Neural cell (in vitro differentiated cells): ENCODE measurements around the gene CUX1. TPM values are rescaled to one million over a fixed set of nuclear protein-coding genes. Genes with fewer than 3 reads are reported as not detected.

Experiments used
- H2AFZ ChIP-seq: fragments of 200-600, 300-800 bp; sonication (generic), shearing (Covaris generic); 2 replicates; pipeline ENCODE4 v1.6.0; 2014; ENCODE audit warnings: low read depth, mild to moderate bottlenecking, antibody characterized with exemption, low read length, moderate library complexity
- H3F3A ChIP-seq: fragments of 200-600 bp; shearing (Covaris generic); 2 replicates; pipeline ENCODE4 v1.6.1; 2016; ENCODE audit warnings: mild to moderate bottlenecking, moderate library complexity, mixed read lengths, antibody characterized with exemption, low read length; ENCODE audit not compliant: insufficient read depth, poor library complexity, severe bottlenecking
- H3K27ac ChIP-seq: fragments of 200-600, 300-800 bp; sonication (generic), shearing (Covaris generic); 2 replicates; pipeline ENCODE4 v1.5.1; 2014; ENCODE audit warnings: mild to moderate bottlenecking, low read length, moderate library complexity
- H3K27me3 ChIP-seq: fragments of 300-800, 200-600 bp; sonication (generic), shearing (Covaris generic); 2 replicates; pipeline ENCODE4 v1.6.0; 2014; ENCODE audit warnings: mild to moderate bottlenecking, low read depth, low read length, moderate library complexity; ENCODE audit not compliant: insufficient read depth
- H3K36me3 ChIP-seq: fragments of 300-800, 200-600 bp; sonication (generic), shearing (Covaris generic); 2 replicates; pipeline ENCODE4 v1.5.1; 2014; ENCODE audit warnings: mild to moderate bottlenecking, antibody characterized with exemption, low read length, moderate library complexity; ENCODE audit not compliant: insufficient read depth
- H3K4me2 ChIP-seq: fragments of 300-800, 200-600 bp; sonication (generic), shearing (Covaris generic); 2 replicates; pipeline ENCODE4 v1.6.0; 2014; ENCODE audit warnings: mild to moderate bottlenecking, low read length
- H3K4me3 ChIP-seq: fragments of 300-800, 200-600 bp; sonication (generic), shearing (Covaris generic); 2 replicates; pipeline ENCODE4 v1.5.1; 2014; ENCODE audit warnings: mild to moderate bottlenecking, low read length, moderate library complexity
- H3K79me2 ChIP-seq: fragments of 200-600 bp; shearing (Covaris generic); replicated peaks from 2 replicates; pipeline ENCODE4 v1.6.0; 2014; ENCODE audit warnings: mild to moderate bottlenecking, low read length, moderate library complexity; ENCODE audit not compliant: insufficient read depth
- H3K9ac ChIP-seq: fragments of 300-800, 200-600 bp; sonication (generic), shearing (Covaris generic); 2 replicates; pipeline ENCODE4 v1.6.1; 2016; ENCODE audit warnings: mild to moderate bottlenecking, low read length, mixed read lengths
- H3K9me2 ChIP-seq: fragments of 200-600 bp; shearing (Covaris generic); 2 replicates; pipeline ENCODE4 v1.6.1; 2016; ENCODE audit warnings: mild to moderate bottlenecking, low read length, mixed read lengths; ENCODE audit not compliant: insufficient read depth
- H3K9me3 ChIP-seq: fragments of 200-600, 300-800 bp; sonication (generic), shearing (Covaris generic); 2 replicates; pipeline ENCODE4 v1.6.1; 2016; ENCODE audit warnings: mild to moderate bottlenecking, mixed run types, low read length, moderate library complexity, mixed read lengths
- H4K20me1 ChIP-seq: fragments of 200-600 bp; shearing (Covaris generic); 2 replicates; pipeline ENCODE4 v1.6.1; 2016; ENCODE audit warnings: mild to moderate bottlenecking, mixed run types; ENCODE audit not compliant: insufficient read depth
- EP300 ChIP-seq: fragments of 450-650 bp; conservative IDR thresholded peaks from 2 replicates; pipeline ENCODE4 v1.6.1; 2014; ENCODE audit warnings: antibody characterized with exemption, mild to moderate bottlenecking, moderate library complexity; ENCODE audit not compliant: poor library complexity, severe bottlenecking
- EZH2 ChIP-seq: fragments of 200-600, 300-800 bp; shearing (Covaris generic), sonication (generic); IDR thresholded peaks from 2 replicates; pipeline ENCODE4 v1.6.1; 2014; ENCODE audit warnings: antibody characterized with exemption, low read length, borderline replicate concordance, mild to moderate bottlenecking; ENCODE audit not compliant: insufficient read depth, poor library complexity, severe bottlenecking
- MXI1 ChIP-seq: fragments of 450-650 bp; conservative IDR thresholded peaks from 2 replicates; pipeline ENCODE4 v1.6.1; 2014; ENCODE audit warnings: antibody characterized with exemption, mild to moderate bottlenecking; ENCODE audit not compliant: poor library complexity, severe bottlenecking
- POLR2AphosphoS5 ChIP-seq: IDR thresholded peaks from 2 replicates; pipeline ENCODE4 v1.6.1; 2012
- RAD21 ChIP-seq: fragments of 450-650 bp; conservative IDR thresholded peaks from 2 replicates; pipeline ENCODE4 v1.6.1; 2014; ENCODE audit warnings: antibody characterized with exemption, mild to moderate bottlenecking, moderate library complexity
- SMC3 ChIP-seq: fragments of 450-650 bp; conservative IDR thresholded peaks from 2 replicates; pipeline ENCODE4 v1.6.1; 2014; ENCODE audit warnings: antibody characterized with exemption, mild to moderate bottlenecking, moderate library complexity; ENCODE audit not compliant: poor library complexity
- TAF1 ChIP-seq: IDR thresholded peaks from 2 replicates; pipeline ENCODE4 v1.6.1; 2012; ENCODE audit warnings: low read depth
- polyA plus RNA-seq: library from polyadenylated mRNA; depleted of rRNA; stranded (reverse); fragments of >200 nt; gene quantifications from 2 replicates; pipeline ENCODE4 v1.2.3, GENCODE V29; 2014
- TF ChIP-seq, protein P1 (sequence below): fragments of 450-650 bp; IDR thresholded peaks from 2 replicates; pipeline ENCODE4 v1.5.1; 2014; ENCODE audit warnings: antibody characterized with exemption, mild to moderate bottlenecking, moderate library complexity; ENCODE audit not compliant: poor library complexity, severe bottlenecking
- TF ChIP-seq, protein P2 (sequence below): IDR thresholded peaks from 2 replicates; pipeline ENCODE4 v1.6.1; 2012; ENCODE audit warnings: borderline replicate concordance

The CUX1 gene
- polyA plus RNA-seq, 1 donor from 2014 or later = 26.6 TPM

DNA sequence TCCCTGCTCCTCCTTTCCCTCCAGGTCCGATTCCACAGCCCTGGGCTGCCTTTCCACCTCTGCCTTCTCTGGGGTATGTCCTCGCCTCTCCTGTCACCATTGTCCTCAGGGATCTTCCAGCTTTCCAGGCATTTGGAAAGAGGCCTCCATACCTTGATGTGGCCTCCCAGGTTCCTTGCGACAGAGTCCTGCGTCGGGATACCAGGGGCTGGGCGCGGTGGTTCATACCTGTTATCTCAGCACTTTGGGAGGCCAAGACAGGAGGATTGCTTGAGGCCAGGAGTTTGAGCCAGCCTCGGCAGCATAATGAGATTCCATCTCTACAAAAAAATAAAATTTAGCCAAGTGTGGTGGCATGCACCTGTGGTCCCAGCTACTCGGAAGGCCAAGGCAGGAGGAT lies 171.1 kb downstream of the CUX1 start:
- Histone ChIP-seq H3K27ac (no peak overlapping the region), H3F3A (no peaks in the 10 kb centered on the region), H2AFZ (no peak overlapping the region), H3K9me2 (no peaks in the 10 kb centered on the region), H3K27me3 (no peaks in the 10 kb centered on the region), H3K4me2 (no peak overlapping the region), H3K36me3 (no peaks in the 10 kb centered on the region), H3K79me2 (no peaks in the 10 kb centered on the region), H3K9ac (no peak overlapping the region), H4K20me1 (no peaks in the 10 kb centered on the region), H3K9me3 (no peaks in the 10 kb centered on the region), H3K4me3 (no peak overlapping the region)
- TF ChIP-seq, protein P1, sequence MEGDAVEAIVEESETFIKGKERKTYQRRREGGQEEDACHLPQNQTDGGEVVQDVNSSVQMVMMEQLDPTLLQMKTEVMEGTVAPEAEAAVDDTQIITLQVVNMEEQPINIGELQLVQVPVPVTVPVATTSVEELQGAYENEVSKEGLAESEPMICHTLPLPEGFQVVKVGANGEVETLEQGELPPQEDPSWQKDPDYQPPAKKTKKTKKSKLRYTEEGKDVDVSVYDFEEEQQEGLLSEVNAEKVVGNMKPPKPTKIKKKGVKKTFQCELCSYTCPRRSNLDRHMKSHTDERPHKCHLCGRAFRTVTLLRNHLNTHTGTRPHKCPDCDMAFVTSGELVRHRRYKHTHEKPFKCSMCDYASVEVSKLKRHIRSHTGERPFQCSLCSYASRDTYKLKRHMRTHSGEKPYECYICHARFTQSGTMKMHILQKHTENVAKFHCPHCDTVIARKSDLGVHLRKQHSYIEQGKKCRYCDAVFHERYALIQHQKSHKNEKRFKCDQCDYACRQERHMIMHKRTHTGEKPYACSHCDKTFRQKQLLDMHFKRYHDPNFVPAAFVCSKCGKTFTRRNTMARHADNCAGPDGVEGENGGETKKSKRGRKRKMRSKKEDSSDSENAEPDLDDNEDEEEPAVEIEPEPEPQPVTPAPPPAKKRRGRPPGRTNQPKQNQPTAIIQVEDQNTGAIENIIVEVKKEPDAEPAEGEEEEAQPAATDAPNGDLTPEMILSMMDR = no peak

DNA sequence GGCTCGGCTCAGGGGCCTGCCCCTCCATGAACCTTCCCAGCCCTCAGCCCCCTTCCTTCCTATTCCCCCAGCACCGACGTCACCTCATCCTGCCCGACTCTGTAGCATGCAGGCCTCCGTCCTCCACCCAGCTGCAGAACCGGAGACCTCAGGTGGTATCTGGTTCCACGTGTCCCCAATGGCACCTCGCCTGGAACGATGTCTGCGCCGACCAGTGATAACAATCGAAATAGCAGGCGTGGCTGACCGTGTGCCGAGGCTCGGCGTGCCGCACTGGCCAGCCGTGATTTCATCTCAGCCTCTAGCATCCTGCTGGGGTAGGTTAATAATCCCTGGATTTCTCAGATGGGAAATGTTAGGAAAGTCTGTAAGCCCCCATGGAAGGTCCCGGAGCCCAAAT lies 171.7 kb downstream of the CUX1 start:
- Histone ChIP-seq H3K27ac (no peak overlapping the region), H3K36me3 (no peaks in the 10 kb centered on the region), H4K20me1 (no peaks in the 10 kb centered on the region), H3K79me2 (no peaks in the 10 kb centered on the region), H3F3A (no peaks in the 10 kb centered on the region), H3K4me2 (no peak overlapping the region), H3K9me2 (no peaks in the 10 kb centered on the region), H2AFZ (no peak overlapping the region), H3K4me3 (no peak overlapping the region), H3K9ac (no peak overlapping the region), H3K27me3 (no peaks in the 10 kb centered on the region), H3K9me3 (no peaks in the 10 kb centered on the region)
- TF ChIP-seq EP300 = no peak
- TF ChIP-seq RAD21 = no peak
- TF ChIP-seq, protein P2, sequence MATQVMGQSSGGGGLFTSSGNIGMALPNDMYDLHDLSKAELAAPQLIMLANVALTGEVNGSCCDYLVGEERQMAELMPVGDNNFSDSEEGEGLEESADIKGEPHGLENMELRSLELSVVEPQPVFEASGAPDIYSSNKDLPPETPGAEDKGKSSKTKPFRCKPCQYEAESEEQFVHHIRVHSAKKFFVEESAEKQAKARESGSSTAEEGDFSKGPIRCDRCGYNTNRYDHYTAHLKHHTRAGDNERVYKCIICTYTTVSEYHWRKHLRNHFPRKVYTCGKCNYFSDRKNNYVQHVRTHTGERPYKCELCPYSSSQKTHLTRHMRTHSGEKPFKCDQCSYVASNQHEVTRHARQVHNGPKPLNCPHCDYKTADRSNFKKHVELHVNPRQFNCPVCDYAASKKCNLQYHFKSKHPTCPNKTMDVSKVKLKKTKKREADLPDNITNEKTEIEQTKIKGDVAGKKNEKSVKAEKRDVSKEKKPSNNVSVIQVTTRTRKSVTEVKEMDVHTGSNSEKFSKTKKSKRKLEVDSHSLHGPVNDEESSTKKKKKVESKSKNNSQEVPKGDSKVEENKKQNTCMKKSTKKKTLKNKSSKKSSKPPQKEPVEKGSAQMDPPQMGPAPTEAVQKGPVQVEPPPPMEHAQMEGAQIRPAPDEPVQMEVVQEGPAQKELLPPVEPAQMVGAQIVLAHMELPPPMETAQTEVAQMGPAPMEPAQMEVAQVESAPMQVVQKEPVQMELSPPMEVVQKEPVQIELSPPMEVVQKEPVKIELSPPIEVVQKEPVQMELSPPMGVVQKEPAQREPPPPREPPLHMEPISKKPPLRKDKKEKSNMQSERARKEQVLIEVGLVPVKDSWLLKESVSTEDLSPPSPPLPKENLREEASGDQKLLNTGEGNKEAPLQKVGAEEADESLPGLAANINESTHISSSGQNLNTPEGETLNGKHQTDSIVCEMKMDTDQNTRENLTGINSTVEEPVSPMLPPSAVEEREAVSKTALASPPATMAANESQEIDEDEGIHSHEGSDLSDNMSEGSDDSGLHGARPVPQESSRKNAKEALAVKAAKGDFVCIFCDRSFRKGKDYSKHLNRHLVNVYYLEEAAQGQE = no peak
- TF ChIP-seq, protein P1 = no peak
- TF ChIP-seq SMC3 = no peak
- TF ChIP-seq POLR2AphosphoS5 = no peak
- no peak for TF ChIP-seq TAF1
- no peak for TF ChIP-seq MXI1
- no peak for TF ChIP-seq EZH2
